Adrenal gland (tissue), 5 donors: ENCODE data around the gene CBLN3.

ENCODE experiments used
- CTCF ChIP-seq, 6 experiments: fragments of 450-650 bp in 4 of 6; fragments of 200-600 bp in 2 of 6; sonication (generic) in 1 of 6; IDR thresholded peaks; 1 replicate in 5 of 6; 2 replicates in 1 of 6; pipeline versions ENCODE4 v1.5.1 to v1.8.0; 2016 to 2021; ENCODE audit warnings: antibody characterized with exemption in 6 of 6, mild to moderate bottlenecking in 2 of 6, moderate library complexity in 1 of 6
- POLR2A ChIP-seq, 2 donors: fragments of 450-650 bp; IDR thresholded peaks; one replicate each; pipeline ENCODE4 v1.6.1; 2017; ENCODE audit warnings: antibody characterized with exemption in 2 of 2, mild to moderate bottlenecking in 2 of 2, moderate library complexity in 1 of 2
- donor health status: DM: no; HTN: no; CAD: no.

- TF ChIP-seq CTCF (IDR thresholded peaks at IDR 0.05) (no peak), POLR2A (IDR thresholded peaks at IDR 0.05) (no peak)
Measured at GRCh38 chr14:24395609-24396582, 33.6 kb downstream of the CBLN3 start.
